Stimulated activated CD4-positive, alpha-beta T cell treated with anti-CD3 and anti-CD28 coated beads, Interleukin-15, amount 100 ng/mL, for 24 hours (primary cell): ENCODE data around the gene MTUS2.
A peak's percentile ranks its signal among the peaks of the same experiment; 100 is the strongest.

Experiments
- DNase-seq: peaks from one replicate; pipeline ENCODE4 v3.0.0-alpha.2; 2020

The MTUS2 gene

GRCh38 chr13:29464105-29464679 is 644.1 kb downstream of the MTUS2 start:
- no peak for DNase-seq

DNA sequence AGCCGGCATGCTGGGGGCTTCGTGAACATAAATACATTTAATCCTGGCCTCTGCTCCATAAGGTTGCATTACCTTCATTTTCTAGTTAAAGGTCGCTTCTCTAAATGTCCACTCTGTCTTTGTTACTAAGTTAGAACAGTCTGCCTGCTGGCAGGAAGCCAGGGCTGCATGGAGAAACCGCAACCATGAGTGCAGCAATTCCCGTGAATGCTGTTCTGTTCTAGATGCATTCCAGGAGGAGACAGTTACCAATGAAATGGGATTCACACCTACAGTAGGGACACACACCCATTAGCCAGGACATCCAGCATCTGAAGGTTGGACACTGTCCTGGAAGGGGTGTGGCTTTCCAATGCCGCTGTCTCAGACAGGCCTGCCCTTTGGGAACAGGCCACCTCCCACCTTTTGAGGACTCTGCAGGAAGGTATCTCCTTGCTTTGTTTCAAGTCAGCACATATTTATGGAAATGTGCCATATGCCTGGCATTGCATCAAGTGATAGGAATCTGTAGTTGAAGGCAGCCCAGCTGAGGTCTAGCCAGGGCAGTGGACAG is 645.7 kb downstream of the MTUS2 start:
- no peak for DNase-seq

- DNase-seq: no peak
These were observed 651.4 kb downstream of the MTUS2 start for GRCh38 chr13:29471551-29471950.

DNA sequence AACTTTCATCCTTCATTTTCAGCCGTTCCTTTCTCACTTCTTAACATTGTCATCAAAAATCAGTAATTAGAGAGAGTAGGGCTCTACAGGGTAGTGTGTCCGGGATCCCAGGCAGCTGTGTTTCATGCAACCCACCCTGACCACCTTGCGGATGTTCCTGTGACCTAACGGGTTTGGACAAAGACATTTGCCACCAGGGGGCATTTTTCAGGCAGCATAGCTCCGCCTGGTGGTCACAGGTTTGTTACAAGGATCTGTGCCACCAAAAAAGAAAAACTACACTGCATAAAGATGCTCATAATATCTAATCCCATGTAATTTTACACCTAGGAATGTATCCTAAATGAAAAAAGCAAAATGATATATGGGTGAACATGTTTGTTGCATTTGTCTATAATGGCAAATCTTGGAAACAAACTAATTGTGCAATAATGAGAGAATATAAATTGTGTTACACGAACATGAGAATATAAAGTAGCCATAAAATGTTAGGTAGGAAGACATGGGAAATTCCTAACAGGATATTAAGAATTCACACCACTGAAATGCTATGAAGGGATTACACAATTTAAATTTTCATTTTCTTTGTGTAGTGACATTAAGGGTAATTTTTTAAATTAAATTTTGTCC is 652.3 kb downstream of the MTUS2 start:
- peak; percentile 68 for DNase-seq

DNA sequence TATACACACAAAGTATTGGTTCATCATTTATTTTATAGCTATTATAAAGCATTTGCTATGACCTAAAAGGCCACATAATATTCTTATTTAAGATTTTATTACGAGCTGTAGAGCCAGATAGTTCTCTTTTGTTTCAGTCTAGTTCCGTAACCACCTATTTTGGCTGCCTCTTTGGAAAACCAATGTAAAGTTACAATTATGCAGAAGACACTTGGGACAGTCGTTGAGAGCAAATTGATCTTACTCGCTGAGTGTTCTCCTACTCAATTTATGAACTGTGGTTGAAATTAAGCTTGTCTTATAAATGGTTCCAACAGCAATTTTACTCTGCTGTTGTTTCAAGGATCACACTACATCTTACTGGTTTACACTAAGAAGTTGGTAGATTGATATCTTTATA is 653.0 kb downstream of the MTUS2 start:
- no peak for DNase-seq

DNA sequence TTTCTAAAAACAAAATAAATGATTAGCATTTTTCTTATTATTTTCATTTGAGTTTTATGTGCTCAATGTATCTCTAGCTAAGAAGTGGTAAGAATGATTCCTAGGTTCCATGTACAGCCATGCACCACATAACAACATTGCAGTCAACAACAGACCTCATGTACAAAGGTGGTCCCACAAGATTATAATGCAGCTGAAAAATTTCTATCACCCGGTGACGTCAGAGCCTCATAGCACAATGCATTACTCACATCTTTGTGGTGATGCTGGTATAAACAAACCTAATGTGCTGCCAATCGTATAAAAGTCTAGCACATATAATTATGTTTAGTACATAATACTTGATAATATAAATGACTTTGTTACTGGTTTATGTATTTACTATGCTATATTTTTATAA is 654.9 kb downstream of the MTUS2 start:
- no peak for DNase-seq

DNA sequence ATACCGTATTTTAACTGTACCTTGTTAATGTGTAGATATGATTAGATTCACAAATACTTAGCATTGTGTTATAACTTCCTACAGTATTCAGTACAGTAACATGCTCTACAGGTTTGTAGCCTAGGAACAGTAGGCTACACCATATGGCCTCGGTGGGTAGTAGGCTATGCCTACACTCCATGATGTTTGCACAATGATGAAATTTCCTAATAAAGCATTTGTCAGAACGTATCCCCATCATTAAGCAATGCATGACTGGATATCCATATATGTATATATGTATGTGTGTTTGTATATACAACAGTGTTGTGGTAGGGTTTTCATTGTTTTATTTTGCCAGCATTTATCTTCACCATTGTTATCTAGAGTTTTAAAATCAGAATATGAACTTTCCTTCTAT is 655.9 kb downstream of the MTUS2 start:
- no peak for DNase-seq

GRCh38 chr13:29479716-29480492 is 659.8 kb downstream of the MTUS2 start:
- DNase-seq: no peak

- DNase-seq: no peak
These were observed 660.9 kb downstream of the MTUS2 start for GRCh38 chr13:29480893-29481525.

DNA sequence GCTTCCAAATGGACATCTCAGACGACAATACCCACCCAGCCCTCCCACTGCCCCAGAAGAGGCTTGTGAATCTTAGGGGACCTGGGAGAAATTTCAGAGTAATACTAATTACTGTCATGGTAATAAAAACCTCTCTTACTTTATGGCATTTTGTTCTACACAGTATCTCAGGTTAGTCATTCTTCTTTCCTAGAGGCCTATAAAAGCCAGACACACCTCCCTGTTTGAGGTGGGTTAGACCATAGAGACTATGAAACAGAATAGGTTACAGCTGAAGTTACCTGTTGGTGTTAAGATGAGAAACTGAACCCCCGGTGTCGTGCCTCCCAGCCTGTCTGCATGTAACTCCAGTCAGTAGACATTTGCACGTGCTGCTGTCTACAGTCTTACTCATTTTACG is 661.5 kb downstream of the MTUS2 start:
- no peak for DNase-seq

DNA sequence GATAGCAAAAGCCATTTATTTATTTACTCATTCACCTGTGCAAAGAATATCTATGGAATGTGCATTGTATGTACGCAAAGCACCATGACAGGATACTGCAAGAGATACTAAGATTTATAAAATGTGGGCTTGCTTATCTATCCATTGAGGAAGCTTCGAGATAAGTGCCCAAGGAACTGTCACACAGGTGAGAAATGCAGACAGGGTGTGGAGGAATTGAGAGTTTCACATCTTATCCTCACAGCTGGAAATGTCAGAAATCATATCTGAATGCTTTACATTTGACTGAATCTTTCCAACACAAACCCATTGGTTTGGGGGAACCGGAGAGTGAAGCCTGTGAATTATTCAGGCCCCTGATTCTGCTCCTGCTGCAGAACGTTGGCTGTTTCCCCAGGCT is 662.4 kb downstream of the MTUS2 start:
- DNase-seq: no peak

DNA sequence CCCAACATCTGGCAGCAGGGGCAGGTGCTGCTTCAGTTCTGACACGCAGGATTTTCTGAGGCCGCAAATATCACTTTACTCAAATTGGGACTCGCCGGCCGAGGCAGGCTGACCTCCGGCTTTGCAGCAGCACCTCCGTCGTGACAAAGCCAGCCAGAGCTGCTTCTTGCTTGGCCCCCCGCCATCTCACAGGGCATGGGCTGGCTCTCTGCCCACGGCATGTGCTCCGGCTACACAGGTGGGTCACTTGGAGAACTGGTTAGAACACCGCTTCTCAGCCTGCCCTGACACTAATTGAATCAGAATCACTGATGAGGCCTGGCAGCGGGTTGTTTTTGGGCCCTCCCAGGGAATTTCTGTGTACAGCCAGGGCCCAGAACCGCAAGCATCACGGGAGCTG is 663.1 kb downstream of the MTUS2 start:
- no peak for DNase-seq

DNA sequence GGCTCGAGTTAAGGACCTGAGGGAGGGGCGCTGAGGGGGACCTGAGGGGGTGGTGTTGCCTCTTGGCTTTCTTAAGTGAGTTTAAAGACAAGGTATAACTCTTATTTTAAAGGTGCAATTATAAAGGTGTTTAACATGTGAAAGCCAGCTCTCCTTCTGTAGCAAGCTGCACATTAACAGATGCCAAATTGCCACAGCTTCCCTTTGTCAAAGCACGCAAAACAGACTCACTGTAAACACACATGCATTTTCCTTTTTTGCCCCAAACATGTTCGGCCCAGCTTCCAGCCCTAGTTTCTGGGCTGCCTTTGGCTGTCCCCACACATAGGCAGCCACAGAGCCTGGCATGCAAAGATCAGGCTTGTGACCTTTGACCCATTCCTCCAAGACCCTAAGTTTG is 663.5 kb downstream of the MTUS2 start:
- DNase-seq: no peak

DNA sequence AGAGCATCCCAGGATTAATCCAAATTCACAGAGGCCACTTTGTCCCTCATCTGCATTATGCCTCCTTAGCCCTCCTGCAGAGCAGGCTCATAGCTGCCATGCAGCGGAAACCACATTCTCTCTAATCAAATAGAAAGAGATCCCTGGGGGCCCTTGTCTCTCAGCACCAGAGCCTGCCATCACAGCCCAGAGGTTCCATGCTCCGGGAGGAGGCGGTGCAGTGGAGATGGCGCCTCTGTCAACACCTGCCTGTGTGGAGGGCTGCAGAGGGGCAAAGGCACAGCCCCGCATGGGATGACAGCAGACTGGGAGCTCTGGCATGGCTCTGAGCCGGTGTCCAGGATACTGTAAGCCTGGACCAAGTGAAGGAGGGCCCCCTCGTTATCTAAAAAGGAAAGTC is 664.1 kb downstream of the MTUS2 start:
- DNase-seq: no peak

DNA sequence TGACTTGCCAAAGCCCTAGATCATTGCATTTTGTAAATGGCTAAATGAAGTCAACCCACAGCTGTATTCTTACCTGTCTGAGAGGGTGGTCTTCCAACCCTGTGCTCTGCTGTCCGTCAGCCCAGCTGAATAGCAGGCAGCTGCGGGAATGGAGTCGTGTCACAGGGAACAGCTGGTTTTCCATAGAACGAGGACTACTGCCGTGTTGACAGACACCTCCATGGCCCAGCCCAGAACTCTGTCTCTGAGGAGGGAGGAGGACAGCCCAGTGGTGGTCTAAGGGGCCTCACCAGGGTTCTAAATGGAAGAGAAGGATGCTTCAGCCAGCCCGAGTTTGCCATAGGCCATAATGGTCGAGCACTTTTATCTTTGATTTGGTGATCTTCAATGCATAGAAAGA is 664.7 kb downstream of the MTUS2 start:
- no peak for DNase-seq

DNA sequence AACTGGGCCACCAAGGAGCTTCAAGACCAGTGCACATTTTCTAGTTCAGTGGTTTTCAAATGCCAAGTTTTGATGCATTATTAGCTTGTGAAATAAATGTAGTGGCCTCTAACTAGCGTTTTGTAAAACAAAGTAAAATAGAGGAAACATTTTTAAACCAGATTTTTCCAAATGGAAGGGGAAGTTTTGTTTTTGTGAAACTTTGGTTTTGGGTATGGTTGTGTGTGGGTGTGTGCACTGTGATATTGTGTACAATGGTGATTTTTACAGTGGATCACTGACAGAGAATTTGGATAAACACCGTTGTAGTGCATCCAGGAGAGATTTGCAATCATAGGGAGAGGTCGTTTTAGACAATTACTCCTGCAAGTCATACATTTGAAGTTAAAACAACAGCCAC is 666.4 kb downstream of the MTUS2 start:
- no peak for DNase-seq

DNA sequence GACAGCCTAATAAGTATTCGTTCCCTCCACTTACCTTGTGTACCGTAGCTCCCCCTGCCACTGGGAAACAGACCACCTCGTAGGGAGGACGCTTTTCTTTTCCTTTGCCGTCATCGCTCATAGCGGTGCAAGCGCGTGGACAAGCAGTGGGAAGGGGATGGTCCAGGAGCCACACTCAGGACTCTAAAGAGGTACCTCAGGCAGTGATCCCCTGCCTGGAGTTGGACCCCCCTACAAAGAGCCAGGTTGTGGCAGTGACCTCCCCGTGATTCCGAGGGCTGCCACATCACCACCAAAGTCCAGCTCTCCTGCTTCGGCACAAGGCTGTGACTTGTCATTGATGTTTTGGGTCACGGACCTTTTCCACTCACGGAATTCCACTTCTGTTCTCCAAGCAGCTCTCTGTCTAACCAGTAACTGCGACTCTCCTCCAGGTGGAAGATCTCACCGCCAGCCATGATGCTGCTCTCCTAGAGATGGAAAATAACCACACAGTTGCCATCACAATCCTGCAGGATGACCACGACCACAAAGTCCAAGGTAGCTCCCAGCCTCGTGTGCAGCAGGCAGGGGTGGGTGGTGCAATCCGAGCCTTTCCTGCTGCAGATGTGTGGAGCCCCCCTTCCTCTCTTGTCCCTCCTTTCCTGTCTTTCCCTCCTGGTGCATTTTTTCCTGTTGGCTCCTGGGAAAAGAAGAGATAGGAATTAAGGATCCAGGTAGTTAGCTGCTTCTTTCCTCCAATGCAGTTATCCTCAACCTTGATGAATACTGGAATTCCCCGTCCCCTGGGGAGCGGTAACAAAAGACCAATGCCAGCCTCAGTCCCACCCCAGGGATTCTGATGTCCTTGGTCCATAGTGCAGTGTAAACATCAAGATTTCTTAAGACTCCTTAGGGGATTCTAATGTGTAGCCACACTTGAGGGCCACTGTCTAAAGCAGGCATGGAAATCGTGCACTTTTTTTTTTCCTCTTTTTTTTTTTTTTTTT is 667.6 kb downstream of the MTUS2 start:
- DNase-seq: no peak

- no peak for DNase-seq
These were observed 669.8 kb downstream of the MTUS2 start for GRCh38 chr13:29489650-29490560.

DNA sequence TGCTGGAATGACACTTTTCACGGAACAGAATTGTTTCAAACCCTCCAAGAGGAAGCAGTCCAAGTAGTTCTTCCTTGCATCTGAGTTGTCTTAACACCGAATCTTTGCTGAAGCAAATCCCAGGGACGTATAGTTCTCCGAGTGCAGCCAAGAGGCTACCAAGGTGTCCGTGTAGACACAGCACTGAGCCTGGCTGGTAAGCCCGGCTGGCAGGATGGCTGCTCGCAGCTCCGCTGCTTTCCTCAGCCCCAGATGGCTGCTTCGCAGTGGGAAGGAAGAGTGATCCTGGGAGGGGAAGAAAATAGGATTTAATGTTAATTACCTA is 670.4 kb downstream of the MTUS2 start:
- DNase-seq: no peak

GRCh38 chr13:29491248-29491647 is 671.1 kb downstream of the MTUS2 start:
- no peak for DNase-seq

DNA sequence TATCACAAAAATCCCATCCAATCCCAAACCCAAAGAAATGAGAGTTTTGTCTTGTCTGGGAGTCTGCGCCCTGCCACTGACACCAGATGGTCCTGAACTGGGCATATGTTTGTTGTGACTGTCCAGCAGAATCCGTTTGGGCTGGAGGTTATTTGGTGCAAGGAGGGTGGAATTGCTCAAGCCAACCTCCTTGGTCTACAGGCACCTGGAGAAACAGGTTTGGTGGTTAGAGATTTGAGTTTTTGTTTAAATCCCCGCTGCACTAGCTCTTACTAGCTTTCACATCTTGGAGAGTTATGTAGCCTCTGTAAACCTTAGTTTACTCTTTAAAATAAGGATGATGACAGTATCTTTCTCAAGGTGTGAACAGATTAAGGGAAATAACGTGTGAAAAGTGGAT is 673.7 kb downstream of the MTUS2 start:
- DNase-seq: no peak
